ENCODE measurements around the gene CYTH1. TPM values are rescaled to one million over a fixed set of nuclear protein-coding genes. Genes with fewer than 3 reads are reported as not detected.
A peak's percentile ranks its signal among the peaks of the same experiment; 100 is the strongest.

CYTH1 gene
- total RNA-seq, 2 experiments from 2014 or later: 521 to 525 TPM

- Mint-ChIP-seq H3K4me3 (peak overlapping the region; percentile 34), H3K9me3 (no peaks in the 10 kb centered on the region), H3K27me3 (no peaks in the 10 kb centered on the region), H3K36me3 (ENCODE audit: low read depth) (peaks cover 93% of the 10 kb centered on the region), H3K27ac (peak overlapping the region; percentile 97), H3K4me1 (ENCODE audit: low read depth) (peaks cover 80% of the 10 kb centered on the region)
- POLR2A ChIA-PET: interaction anchor here (0.6 to 1.4 kb wide), 2 partner anchors 11 to 52 kb away, joined by 3 to 5 read pairs; no protein-coding TSS in a partner anchor
- ATAC-seq (ENCODE audit: poor library complexity) (no peak), DNase-seq (no peak)
- TF ChIP-seq CTCF (IDR thresholded peaks at IDR 0.05): no peak
- no peaks in the 10 kb centered on the region for H3K9me3 ChIP-seq (ENCODE audit: control insufficient read depth in 1 of 2, insufficient read depth in 1 of 2, low read length in 2 of 2)
- no peak overlapping the region for H3K4me3 ChIP-seq (ENCODE audit: low read length)
- H3K27me3 ChIP-seq (ENCODE audit: control insufficient read depth in 1 of 2, insufficient read depth in 2 of 2, low read length in 2 of 2): no peaks in the 10 kb centered on the region
- intact Hi-C loops (cut with DNase I, micrococcal nuclease): no loop called here
- peaks cover 87% of the 10 kb centered on the region for H3K36me3 ChIP-seq (ENCODE audit: insufficient read depth, low read length)
- CTCF ChIA-PET: no interaction called here
- peaks cover 67% of the 10 kb centered on the region for H3K4me1 ChIP-seq (ENCODE audit: insufficient read depth, low read length)
- H3K27ac ChIP-seq (ENCODE audit: low read depth in 1 of 2, low read length in 2 of 2): no peak overlapping the region
Measured at GRCh38 chr17:78795861-78796516, 13.9 kb upstream of the CYTH1 start.

- no peak for TF ChIP-seq CTCF (IDR thresholded peaks at IDR 0.05)
- Histone ChIP-seq H3K27ac (ENCODE audit: low read depth in 1 of 2, low read length in 2 of 2) (no peak overlapping the region), H3K36me3 (ENCODE audit: insufficient read depth, low read length) (peaks cover 82% of the 10 kb centered on the region), H3K4me1 (ENCODE audit: insufficient read depth, low read length) (peaks cover 73% of the 10 kb centered on the region), H3K9me3 (ENCODE audit: control insufficient read depth in 1 of 2, insufficient read depth in 1 of 2, low read length in 2 of 2) (no peaks in the 10 kb centered on the region), H3K4me3 (ENCODE audit: low read length) (no peak overlapping the region), H3K27me3 (ENCODE audit: control insufficient read depth in 1 of 2, insufficient read depth in 2 of 2, low read length in 2 of 2) (no peaks in the 10 kb centered on the region)
- H3K27ac Mint-ChIP-seq: peak overlapping the region; percentile 97
- intact Hi-C loops (cut with DNase I, micrococcal nuclease): no loop called here
- ATAC-seq (ENCODE audit: poor library complexity) (no peak), DNase-seq (peak in 1 of 14 experiments; percentile 18)
- no peaks in the 10 kb centered on the region for H3K27me3 Mint-ChIP-seq
- CTCF ChIA-PET: interaction anchor here (0.7 kb wide), 1 partner anchor 1122 kb away, joined by 3 read pairs; no protein-coding TSS in a partner anchor
- H3K4me1 Mint-ChIP-seq (ENCODE audit: low read depth): peaks cover 83% of the 10 kb centered on the region
- H3K36me3 Mint-ChIP-seq (ENCODE audit: low read depth): peaks cover 90% of the 10 kb centered on the region
- no peaks in the 10 kb centered on the region for H3K9me3 Mint-ChIP-seq
- no peak overlapping the region for H3K4me3 Mint-ChIP-seq
- POLR2A ChIA-PET: interaction anchor here (1.4 kb wide), 1 partner anchor 10 kb away, joined by 5 read pairs; no protein-coding TSS in a partner anchor
Measured at GRCh38 chr17:78794864-78795640, 13.0 kb upstream of the CYTH1 start.

GRCh38 chr17:78794399-78794798 lies 12.3 kb upstream of the CYTH1 start:
- Mint-ChIP-seq H3K9me3 (no peaks in the 10 kb centered on the region), H3K27me3 (no peaks in the 10 kb centered on the region), H3K4me1 (ENCODE audit: low read depth) (peaks cover 83% of the 10 kb centered on the region), H3K36me3 (ENCODE audit: low read depth) (peaks cover 90% of the 10 kb centered on the region), H3K4me3 (peak overlapping the region; percentile 54), H3K27ac (peak overlapping the region; percentile 97)
- Histone ChIP-seq H3K27ac (ENCODE audit: low read depth in 1 of 2, low read length in 2 of 2) (no peak overlapping the region), H3K27me3 (ENCODE audit: control insufficient read depth in 1 of 2, insufficient read depth in 2 of 2, low read length in 2 of 2) (no peaks in the 10 kb centered on the region), H3K4me1 (ENCODE audit: insufficient read depth, low read length) (peaks cover 74% of the 10 kb centered on the region), H3K36me3 (ENCODE audit: insufficient read depth, low read length) (peaks cover 75% of the 10 kb centered on the region), H3K4me3 (ENCODE audit: low read length) (no peak overlapping the region), H3K9me3 (ENCODE audit: control insufficient read depth in 1 of 2, insufficient read depth in 1 of 2, low read length in 2 of 2) (no peaks in the 10 kb centered on the region)
- ChIA-PET CTCF (no interaction called here), POLR2A (no interaction called here)
- intact Hi-C loops (cut with DNase I, micrococcal nuclease): no loop called here
- ATAC-seq (ENCODE audit: poor library complexity): no peak
- DNase-seq: no peak
- TF ChIP-seq CTCF (IDR thresholded peaks at IDR 0.05): no peak

Measured in CD4-positive, alpha-beta T cell (primary cell).